Measurements from ENCODE around the gene UBTD1.

DNA sequence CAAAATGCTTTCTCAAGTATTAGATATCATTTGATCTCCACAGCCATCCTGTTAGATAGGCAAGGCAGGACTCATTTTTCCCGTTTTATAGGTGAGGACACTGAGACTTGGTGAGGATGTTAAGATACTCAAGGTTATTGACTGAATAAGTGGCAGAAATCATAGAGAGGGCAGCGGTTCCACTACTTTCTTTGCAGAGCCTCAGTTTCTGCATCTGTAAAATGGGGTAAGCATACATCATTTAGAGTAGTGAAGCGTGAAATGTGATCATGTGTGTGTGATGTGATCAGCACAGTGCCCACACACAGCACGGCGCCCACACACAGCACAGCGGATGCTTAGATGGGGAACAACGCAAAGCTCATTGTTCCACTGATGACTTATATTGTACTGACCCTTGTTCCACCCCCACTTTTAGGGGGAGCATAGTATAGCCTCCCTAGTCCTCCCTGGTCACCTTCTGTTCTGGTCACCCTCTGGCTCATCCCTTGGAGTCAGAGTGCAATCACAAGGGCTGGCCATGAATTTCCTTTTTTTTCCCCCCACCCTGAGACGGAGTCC, 10.5 kb downstream of the UBTD1 start:
- TF ChIP-seq, protein P1, sequence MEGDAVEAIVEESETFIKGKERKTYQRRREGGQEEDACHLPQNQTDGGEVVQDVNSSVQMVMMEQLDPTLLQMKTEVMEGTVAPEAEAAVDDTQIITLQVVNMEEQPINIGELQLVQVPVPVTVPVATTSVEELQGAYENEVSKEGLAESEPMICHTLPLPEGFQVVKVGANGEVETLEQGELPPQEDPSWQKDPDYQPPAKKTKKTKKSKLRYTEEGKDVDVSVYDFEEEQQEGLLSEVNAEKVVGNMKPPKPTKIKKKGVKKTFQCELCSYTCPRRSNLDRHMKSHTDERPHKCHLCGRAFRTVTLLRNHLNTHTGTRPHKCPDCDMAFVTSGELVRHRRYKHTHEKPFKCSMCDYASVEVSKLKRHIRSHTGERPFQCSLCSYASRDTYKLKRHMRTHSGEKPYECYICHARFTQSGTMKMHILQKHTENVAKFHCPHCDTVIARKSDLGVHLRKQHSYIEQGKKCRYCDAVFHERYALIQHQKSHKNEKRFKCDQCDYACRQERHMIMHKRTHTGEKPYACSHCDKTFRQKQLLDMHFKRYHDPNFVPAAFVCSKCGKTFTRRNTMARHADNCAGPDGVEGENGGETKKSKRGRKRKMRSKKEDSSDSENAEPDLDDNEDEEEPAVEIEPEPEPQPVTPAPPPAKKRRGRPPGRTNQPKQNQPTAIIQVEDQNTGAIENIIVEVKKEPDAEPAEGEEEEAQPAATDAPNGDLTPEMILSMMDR (IDR thresholded peaks at IDR 0.05), result no peak
- TF ChIP-seq POLR2A (IDR thresholded peaks at IDR 0.05), result no peak

Measured in Peyer's patch (tissue), 4 donors.